K562 (cell line): ENCODE measurements around the gene BRICD5. TPM values are rescaled to one million over a fixed set of nuclear protein-coding genes. Genes with fewer than 3 reads are reported as not detected.

ENCODE experiments used
- ATF7 ChIP-seq: fragments of 450-650 bp; IDR thresholded peaks from 2 replicates; pipeline ENCODE4 v1.7.1; 2014; ENCODE audit warnings: mild to moderate bottlenecking, moderate library complexity
- BMI1 ChIP-seq: fragments of 150-350 bp; IDR thresholded peaks from 2 replicates; pipeline ENCODE4 v1.6.1; 2014; ENCODE audit warnings: low read length
- BRD9 ChIP-seq: fragments of 450-650 bp; IDR thresholded peaks from 2 replicates; pipeline ENCODE4 v1.6.1; 2018; ENCODE audit warnings: low read depth; ENCODE audit not compliant: partially characterized antibody
- BRF1 ChIP-seq: IDR thresholded peaks from 3 replicates; pipeline ENCODE4 v1.6.1; 2011; ENCODE audit warnings: borderline replicate concordance, mild to moderate bottlenecking; ENCODE audit not compliant: insufficient read length; ENCODE audit errors: extremely low read depth
- CAMTA2 ChIP-seq: fragments of 250-450 bp; sonication (Bioruptor Pico); conservative IDR thresholded peaks from 2 replicates; pipeline ENCODE4 v1.5.1; 2022
- HDAC1 ChIP-seq, 2 experiments: fragments of 450-650 bp; IDR thresholded peaks; 2 replicates each; pipeline ENCODE4 v1.6.1; 2016 to 2017; ENCODE audit warnings: inconsistent platforms in 1 of 2, mild to moderate bottlenecking in 1 of 2, moderate library complexity in 1 of 2
- HLTF ChIP-seq: fragments of 450-650 bp; IDR thresholded peaks from 2 replicates; pipeline ENCODE4 v1.6.1; 2016
- HNRNPLL ChIP-seq: fragments of 200-400 bp; formaldehyde crosslinking; IDR thresholded peaks from 2 replicates; pipeline ENCODE4 v1.6.1; 2017; ENCODE audit warnings: low read length, low read depth, mild to moderate bottlenecking; ENCODE audit not compliant: poor library complexity, severe bottlenecking
- KDM5B ChIP-seq: fragments of 200-600 bp; sonication (generic); IDR thresholded peaks from 2 replicates; pipeline ENCODE4 v1.6.1; 2012; ENCODE audit warnings: low read depth, mild to moderate bottlenecking, moderate library complexity, low read length, control low read depth, inconsistent platforms; ENCODE audit not compliant: insufficient replicate concordance
- NR3C1 ChIP-seq: sonication (generic); formaldehyde crosslinking; IDR thresholded peaks from 2 replicates; pipeline ENCODE4 v1.8.1; 2022; ENCODE audit warnings: missing genetic modification reagents
- PTRF ChIP-seq: fragments of 450-650 bp; IDR thresholded peaks from 2 replicates; pipeline ENCODE4 v1.6.1; 2016; ENCODE audit warnings: mild to moderate bottlenecking, missing genetic modification characterization, missing compliant biosample characterization
- RBM25 ChIP-seq: fragments of 200-400 bp; formaldehyde crosslinking; IDR thresholded peaks from 2 replicates; pipeline ENCODE4 v1.6.1; 2018; ENCODE audit warnings: low read length, low read depth, moderate library complexity; ENCODE audit not compliant: severe bottlenecking
- SIN3B ChIP-seq: fragments of 450-650 bp; IDR thresholded peaks from 2 replicates; pipeline ENCODE4 v1.6.1; 2017; ENCODE audit warnings: low read depth, mild to moderate bottlenecking, moderate library complexity
- SPI1 ChIP-seq: IDR thresholded peaks from 2 replicates; pipeline ENCODE4 v1.6.1; 2011; ENCODE audit warnings: low read depth, low read length, control low read depth, borderline replicate concordance
- SRSF9 ChIP-seq: fragments of 200-400 bp; formaldehyde crosslinking; IDR thresholded peaks from 2 replicates; pipeline ENCODE4 v1.6.1; 2017; ENCODE audit warnings: low read depth, low read length, borderline replicate concordance
- U2AF2 ChIP-seq: fragments of 200-400 bp; formaldehyde crosslinking; optimal IDR thresholded peaks from 2 replicates; pipeline ENCODE3; 2017; ENCODE audit warnings: low read depth, mild to moderate bottlenecking, low read length
- WHSC1 ChIP-seq: IDR thresholded peaks from one replicate; pipeline ENCODE4 v1.6.1; 2012; ENCODE audit warnings: low read length, control low read depth, inconsistent platforms
- ZFPM2 ChIP-seq: fragments of 250-450 bp; sonication (Bioruptor Pico); IDR thresholded peaks from 2 replicates; pipeline ENCODE4 v1.5.1; 2022; ENCODE audit warnings: mild to moderate bottlenecking
- ZNF124 ChIP-seq: sonication (generic); formaldehyde crosslinking; IDR thresholded peaks from 2 replicates; pipeline ENCODE4 v1.8.1; 2022; ENCODE audit warnings: missing genetic modification reagents
- polyA plus RNA-seq, 8 experiments: library from polyadenylated mRNA; depleted of rRNA in 4 of 8; stranded (reverse) in 5 of 8; unstranded in 3 of 8; fragments of >200 nt; fragmentation: Nextera tagmentation in 2 of 8; fragmentation: Illumina TruSeq in 1 of 8; extraction: Ambion mirVana in 2 of 8; extraction: Trizol in 1 of 8; gene quantifications; 2 replicates each; pipeline versions ENCODE4 v1.2.1 to v1.2.3, GENCODE V29; 2011 to 2014; ENCODE audit warnings: inconsistent platforms in 1 of 8, missing spikeins in 1 of 8
- total RNA-seq, 7 experiments: library from RNA; depleted of rRNA in 6 of 7; stranded (reverse); fragments of >200 nt in 6 of 7; fragmentation: Illumina TruSeq in 2 of 7; extraction: Trizol in 2 of 7; gene quantifications; 2 replicates each; pipeline versions ENCODE4 v1.2.1 to v1.2.3, GENCODE V29; 2011 to 2021; ENCODE audit warnings: low replicate concordance in 1 of 7
- TF ChIP-seq, protein P1 (sequence below): IDR thresholded peaks from 3 replicates; pipeline ENCODE4 v1.6.1; 2011; ENCODE audit warnings: borderline replicate concordance, mild to moderate bottlenecking, moderate library complexity; ENCODE audit not compliant: insufficient read length; ENCODE audit errors: extremely low read depth
- TF ChIP-seq, protein P2 (sequence below), 2 experiments: fragments of 450-650 bp; IDR thresholded peaks; 2 replicates each; pipeline ENCODE4 v1.6.1; 2016

BRICD5 gene
- total and polyA plus RNA-seq, 9 of the 15 experiments (the other 6 are each of a cell fraction or from before 2014, with no cell fraction given), result 0.24 to 15.1 (median 2.4) TPM; not detected in 1

DNA sequence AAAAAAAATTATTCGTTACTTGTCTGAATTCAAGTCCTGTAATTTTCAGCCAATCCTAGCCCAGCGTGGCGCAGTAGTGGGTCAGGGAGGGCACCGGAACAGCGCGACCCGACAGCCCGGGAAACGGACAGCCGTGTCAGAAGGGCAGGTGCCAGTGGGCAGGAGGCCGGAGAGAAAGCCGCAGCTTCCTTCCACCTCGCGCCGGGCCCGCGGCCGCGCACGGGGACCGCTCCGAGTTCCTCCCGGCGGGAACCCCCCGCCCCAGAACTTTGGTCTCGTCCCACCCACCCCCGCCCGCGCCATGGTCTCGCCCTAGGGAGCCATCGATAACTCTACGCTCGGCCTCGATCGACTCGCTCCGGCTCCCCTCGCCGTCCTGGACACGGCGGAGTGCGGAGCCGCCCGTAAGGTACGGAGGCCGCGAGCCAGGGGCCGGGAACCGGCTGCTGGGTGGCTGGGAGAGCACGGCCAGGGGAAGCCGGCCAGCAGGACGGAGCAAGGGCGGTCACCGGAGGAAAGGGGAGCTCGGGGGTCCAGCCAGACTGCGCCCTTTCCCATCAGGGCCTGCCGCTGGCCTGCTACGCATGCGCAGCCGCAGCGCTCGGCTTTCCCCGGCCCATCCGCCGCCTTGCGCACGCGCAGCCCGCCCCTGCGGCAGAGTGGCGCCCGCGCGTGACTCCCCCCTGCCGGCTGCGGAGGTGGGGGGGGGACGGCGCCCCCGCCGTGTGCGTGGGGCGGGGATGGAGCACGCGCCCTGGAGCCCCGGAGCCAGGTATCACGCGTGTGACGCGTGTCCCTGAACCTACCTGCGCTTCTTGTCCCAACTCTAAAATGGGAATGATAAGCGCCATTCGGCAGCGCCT, 5.3 kb downstream of the BRICD5 start, which contains the start of gene MLST8 (continued):
- TF ChIP-seq BRF1 (no peak), PTRF (no peak), ATF7 (peak; percentile 98), ZFPM2 (CRISPR knock-in tag) (no peak), SIN3B (peak; percentile 89), ZNF124 (no peak), BMI1 (no peak), HNRNPLL (peak; percentile 89), KDM5B (peak; percentile 84), WHSC1 (no peak), HLTF (no peak), SRSF9 (no peak), HDAC1 (IDR thresholded peaks at IDR 0.05) (peak in 1 of 2 experiments; percentile 67; a peak in 1 of 4 replicates), BRD9 (peak; percentile 21), SPI1 (no peak), RBM25 (no peak), U2AF2 (no peak), NR3C1 (no peak), CAMTA2 (CRISPR knock-in tag) (peak; percentile 81; the same call in 1 of the 2 replicates)
- TF ChIP-seq, protein P1, sequence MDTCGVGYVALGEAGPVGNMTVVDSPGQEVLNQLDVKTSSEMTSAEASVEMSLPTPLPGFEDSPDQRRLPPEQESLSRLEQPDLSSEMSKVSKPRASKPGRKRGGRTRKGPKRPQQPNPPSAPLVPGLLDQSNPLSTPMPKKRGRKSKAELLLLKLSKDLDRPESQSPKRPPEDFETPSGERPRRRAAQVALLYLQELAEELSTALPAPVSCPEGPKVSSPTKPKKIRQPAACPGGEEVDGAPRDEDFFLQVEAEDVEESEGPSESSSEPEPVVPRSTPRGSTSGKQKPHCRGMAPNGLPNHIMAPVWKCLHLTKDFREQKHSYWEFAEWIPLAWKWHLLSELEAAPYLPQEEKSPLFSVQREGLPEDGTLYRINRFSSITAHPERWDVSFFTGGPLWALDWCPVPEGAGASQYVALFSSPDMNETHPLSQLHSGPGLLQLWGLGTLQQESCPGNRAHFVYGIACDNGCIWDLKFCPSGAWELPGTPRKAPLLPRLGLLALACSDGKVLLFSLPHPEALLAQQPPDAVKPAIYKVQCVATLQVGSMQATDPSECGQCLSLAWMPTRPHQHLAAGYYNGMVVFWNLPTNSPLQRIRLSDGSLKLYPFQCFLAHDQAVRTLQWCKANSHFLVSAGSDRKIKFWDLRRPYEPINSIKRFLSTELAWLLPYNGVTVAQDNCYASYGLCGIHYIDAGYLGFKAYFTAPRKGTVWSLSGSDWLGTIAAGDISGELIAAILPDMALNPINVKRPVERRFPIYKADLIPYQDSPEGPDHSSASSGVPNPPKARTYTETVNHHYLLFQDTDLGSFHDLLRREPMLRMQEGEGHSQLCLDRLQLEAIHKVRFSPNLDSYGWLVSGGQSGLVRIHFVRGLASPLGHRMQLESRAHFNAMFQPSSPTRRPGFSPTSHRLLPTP, result no peak
- TF ChIP-seq, protein P2, sequence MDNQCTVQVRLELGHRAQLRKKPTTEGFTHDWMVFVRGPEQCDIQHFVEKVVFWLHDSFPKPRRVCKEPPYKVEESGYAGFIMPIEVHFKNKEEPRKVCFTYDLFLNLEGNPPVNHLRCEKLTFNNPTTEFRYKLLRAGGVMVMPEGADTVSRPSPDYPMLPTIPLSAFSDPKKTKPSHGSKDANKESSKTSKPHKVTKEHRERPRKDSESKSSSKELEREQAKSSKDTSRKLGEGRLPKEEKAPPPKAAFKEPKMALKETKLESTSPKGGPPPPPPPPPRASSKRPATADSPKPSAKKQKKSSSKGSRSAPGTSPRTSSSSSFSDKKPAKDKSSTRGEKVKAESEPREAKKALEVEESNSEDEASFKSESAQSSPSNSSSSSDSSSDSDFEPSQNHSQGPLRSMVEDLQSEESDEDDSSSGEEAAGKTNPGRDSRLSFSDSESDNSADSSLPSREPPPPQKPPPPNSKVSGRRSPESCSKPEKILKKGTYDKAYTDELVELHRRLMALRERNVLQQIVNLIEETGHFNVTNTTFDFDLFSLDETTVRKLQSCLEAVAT (IDR thresholded peaks at IDR 0.05), result peak in 1 of 2 experiments; percentile 100; a peak in 2 of 4 replicates
